Osteoblast (primary cell): ENCODE data around the gene SORCS1. TPM values are rescaled to one million over a fixed set of nuclear protein-coding genes. Genes with fewer than 3 reads are reported as not detected.

Source experiments
- DNase-seq: peaks from one replicate; pipeline ENCODE4 v3.0.0; 2011; ENCODE audit warnings: low spot score, mixed read lengths; ENCODE audit not compliant: insufficient read length; ENCODE audit errors: missing footprints
- H2AFZ ChIP-seq: 2 replicates; pipeline ENCODE4 v1.6.0; 2011; ENCODE audit warnings: mild to moderate bottlenecking, low read length
- H3K27ac ChIP-seq: 2 replicates; pipeline ENCODE4 v1.5.1; 2011; ENCODE audit warnings: mild to moderate bottlenecking, low read depth, low read length, moderate library complexity
- H3K27me3 ChIP-seq: 2 replicates; pipeline ENCODE4 v1.6.0; 2012; ENCODE audit warnings: mild to moderate bottlenecking, control low read depth, inconsistent platforms, low read length, moderate library complexity; ENCODE audit not compliant: insufficient read depth
- H3K36me3 ChIP-seq: 2 replicates; pipeline ENCODE4 v1.5.1; 2011; ENCODE audit warnings: mild to moderate bottlenecking, low read length, control low read depth, moderate library complexity; ENCODE audit not compliant: insufficient read depth
- H3K4me1 ChIP-seq: 2 replicates; pipeline ENCODE4 v1.5.1; 2011; ENCODE audit warnings: mild to moderate bottlenecking, low read length, control low read depth, moderate library complexity; ENCODE audit not compliant: insufficient read depth
- H3K4me2 ChIP-seq: 2 replicates; pipeline ENCODE4 v1.6.0; 2011; ENCODE audit warnings: mild to moderate bottlenecking, low read length; ENCODE audit not compliant: insufficient read depth
- H3K4me3 ChIP-seq: fragments of 200-600 bp; sonication (generic); 3 replicates; pipeline ENCODE4 v1.5.1; 2012; ENCODE audit warnings: mild to moderate bottlenecking, low read length, inconsistent platforms; ENCODE audit not compliant: insufficient read depth
- H3K79me2 ChIP-seq: 2 replicates; pipeline ENCODE4 v1.6.0; 2012; ENCODE audit warnings: mild to moderate bottlenecking, low read length, control low read depth, inconsistent platforms; ENCODE audit not compliant: insufficient read depth
- H3K9me3 ChIP-seq: 2 replicates; pipeline ENCODE4 v1.5.1; 2011; ENCODE audit warnings: low read depth, low read length, control low read depth
- H4K20me1 ChIP-seq: 2 replicates; pipeline ENCODE4 v1.6.0; 2012; ENCODE audit warnings: mild to moderate bottlenecking, low read length, control low read depth; ENCODE audit not compliant: insufficient read depth
- total RNA-seq: library from RNA; depleted of rRNA; stranded (reverse); fragments of >200 nt; gene quantifications from 2 replicates; pipeline ENCODE4 v1.2.3, GENCODE V29; 2012
- TF ChIP-seq, protein P1 (sequence below): IDR thresholded peaks from 2 replicates; pipeline ENCODE4 v1.5.1; 2011; ENCODE audit warnings: mild to moderate bottlenecking, low read depth, low read length, moderate library complexity; ENCODE audit errors: extremely low read depth

Gene SORCS1
- total RNA-seq, 1 donor: not detected

DNA sequence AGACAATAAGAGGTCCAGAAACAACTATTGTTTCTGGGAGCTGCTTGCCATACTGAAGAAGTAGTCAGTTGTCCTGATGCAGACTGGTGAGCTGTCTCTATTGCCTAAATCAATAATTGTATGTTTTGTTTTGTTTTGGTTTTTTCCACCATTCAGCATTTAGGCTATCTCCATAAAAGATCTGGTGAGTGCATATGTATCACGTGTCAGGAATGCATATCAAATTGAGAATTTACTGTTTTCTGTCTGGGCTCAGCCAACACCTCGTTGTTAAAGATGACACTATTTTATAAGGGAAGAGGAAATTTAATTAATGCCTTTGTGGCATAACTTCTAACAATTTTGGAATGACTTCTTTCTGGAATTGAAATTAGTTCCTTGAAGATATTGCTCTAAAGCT, 66.2 kb downstream of the SORCS1 start:
- Histone ChIP-seq H3K79me2 (no peaks in the 10 kb centered on the region), H3K4me2 (no peak overlapping the region), H3K9me3 (no peaks in the 10 kb centered on the region), H3K27me3 (no peaks in the 10 kb centered on the region), H3K36me3 (no peaks in the 10 kb centered on the region), H3K4me1 (no peaks in the 10 kb centered on the region), H3K27ac (no peak overlapping the region), H4K20me1 (no peaks in the 10 kb centered on the region), H2AFZ (no peak overlapping the region), H3K4me3 (no peak overlapping the region)
- no peak for DNase-seq
- TF ChIP-seq, protein P1, sequence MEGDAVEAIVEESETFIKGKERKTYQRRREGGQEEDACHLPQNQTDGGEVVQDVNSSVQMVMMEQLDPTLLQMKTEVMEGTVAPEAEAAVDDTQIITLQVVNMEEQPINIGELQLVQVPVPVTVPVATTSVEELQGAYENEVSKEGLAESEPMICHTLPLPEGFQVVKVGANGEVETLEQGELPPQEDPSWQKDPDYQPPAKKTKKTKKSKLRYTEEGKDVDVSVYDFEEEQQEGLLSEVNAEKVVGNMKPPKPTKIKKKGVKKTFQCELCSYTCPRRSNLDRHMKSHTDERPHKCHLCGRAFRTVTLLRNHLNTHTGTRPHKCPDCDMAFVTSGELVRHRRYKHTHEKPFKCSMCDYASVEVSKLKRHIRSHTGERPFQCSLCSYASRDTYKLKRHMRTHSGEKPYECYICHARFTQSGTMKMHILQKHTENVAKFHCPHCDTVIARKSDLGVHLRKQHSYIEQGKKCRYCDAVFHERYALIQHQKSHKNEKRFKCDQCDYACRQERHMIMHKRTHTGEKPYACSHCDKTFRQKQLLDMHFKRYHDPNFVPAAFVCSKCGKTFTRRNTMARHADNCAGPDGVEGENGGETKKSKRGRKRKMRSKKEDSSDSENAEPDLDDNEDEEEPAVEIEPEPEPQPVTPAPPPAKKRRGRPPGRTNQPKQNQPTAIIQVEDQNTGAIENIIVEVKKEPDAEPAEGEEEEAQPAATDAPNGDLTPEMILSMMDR: no peak

- no peaks in the 10 kb centered on the region for H4K20me1 ChIP-seq
- H3K27ac ChIP-seq: no peak overlapping the region
- H3K4me3 ChIP-seq: no peak overlapping the region
These were observed 69.5 kb downstream of the SORCS1 start for GRCh38 chr10:107094824-107095522.

DNA sequence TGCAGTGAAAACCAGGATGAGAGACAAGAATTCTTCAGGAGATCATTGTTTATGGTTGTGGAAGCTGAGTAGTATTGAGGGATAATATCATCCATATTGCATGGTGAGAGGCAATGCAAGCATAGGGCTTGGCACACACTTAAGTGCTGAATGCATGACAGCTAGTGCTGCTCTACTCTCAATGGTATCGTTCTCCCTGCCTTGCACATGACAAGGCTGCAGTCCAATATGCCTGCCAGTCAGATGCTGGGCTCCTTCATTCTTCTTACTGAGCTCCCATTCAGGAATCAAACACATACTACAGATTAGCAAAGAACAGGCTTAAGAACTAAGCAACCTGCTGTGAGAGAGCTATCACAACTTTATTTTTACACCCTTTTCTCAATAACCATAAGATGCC, 72.2 kb downstream of the SORCS1 start:
- H3K27ac ChIP-seq: no peak overlapping the region
- DNase-seq: no peak

More at GRCh38 chr10:107094824-107095522, 69.5 kb downstream of the SORCS1 start:
- no peak for DNase-seq
- Histone ChIP-seq H3K36me3 (no peaks in the 10 kb centered on the region), H3K27me3 (no peaks in the 10 kb centered on the region), H3K4me2 (no peak overlapping the region), H3K9me3 (peaks cover 3% of the 10 kb centered on the region), H3K4me1 (no peaks in the 10 kb centered on the region), H3K79me2 (no peaks in the 10 kb centered on the region), H2AFZ (no peak overlapping the region)
- TF ChIP-seq, protein P1: no peak

GRCh38 chr10:107091126-107091525, 73.4 kb downstream of the SORCS1 start:
- Histone ChIP-seq H3K79me2 (no peaks in the 10 kb centered on the region), H4K20me1 (no peaks in the 10 kb centered on the region), H3K4me3 (no peak overlapping the region), H2AFZ (no peak overlapping the region), H3K27me3 (no peaks in the 10 kb centered on the region), H3K27ac (no peak overlapping the region), H3K9me3 (peaks cover 3% of the 10 kb centered on the region), H3K4me1 (no peaks in the 10 kb centered on the region), H3K4me2 (no peak overlapping the region), H3K36me3 (no peaks in the 10 kb centered on the region)
- TF ChIP-seq, protein P1: no peak
- no peak for DNase-seq

More for the DNA sequence above, 72.2 kb downstream of the SORCS1 start:
- Histone ChIP-seq H3K36me3 (no peaks in the 10 kb centered on the region), H3K4me3 (no peak overlapping the region), H3K4me1 (no peaks in the 10 kb centered on the region), H3K9me3 (peaks cover 3% of the 10 kb centered on the region), H4K20me1 (no peaks in the 10 kb centered on the region), H3K27me3 (no peaks in the 10 kb centered on the region), H2AFZ (no peak overlapping the region), H3K79me2 (no peaks in the 10 kb centered on the region), H3K4me2 (no peak overlapping the region)
- TF ChIP-seq, protein P1: no peak
